ENCODE results near the gene SF3A2.

Gene SF3A2

GRCh38 chr19:2226840-2227360 lies 9.7 kb upstream of the SF3A2 start:
- no peak for DNase-seq (ENCODE audit: low read depth, low spot score)

DNA sequence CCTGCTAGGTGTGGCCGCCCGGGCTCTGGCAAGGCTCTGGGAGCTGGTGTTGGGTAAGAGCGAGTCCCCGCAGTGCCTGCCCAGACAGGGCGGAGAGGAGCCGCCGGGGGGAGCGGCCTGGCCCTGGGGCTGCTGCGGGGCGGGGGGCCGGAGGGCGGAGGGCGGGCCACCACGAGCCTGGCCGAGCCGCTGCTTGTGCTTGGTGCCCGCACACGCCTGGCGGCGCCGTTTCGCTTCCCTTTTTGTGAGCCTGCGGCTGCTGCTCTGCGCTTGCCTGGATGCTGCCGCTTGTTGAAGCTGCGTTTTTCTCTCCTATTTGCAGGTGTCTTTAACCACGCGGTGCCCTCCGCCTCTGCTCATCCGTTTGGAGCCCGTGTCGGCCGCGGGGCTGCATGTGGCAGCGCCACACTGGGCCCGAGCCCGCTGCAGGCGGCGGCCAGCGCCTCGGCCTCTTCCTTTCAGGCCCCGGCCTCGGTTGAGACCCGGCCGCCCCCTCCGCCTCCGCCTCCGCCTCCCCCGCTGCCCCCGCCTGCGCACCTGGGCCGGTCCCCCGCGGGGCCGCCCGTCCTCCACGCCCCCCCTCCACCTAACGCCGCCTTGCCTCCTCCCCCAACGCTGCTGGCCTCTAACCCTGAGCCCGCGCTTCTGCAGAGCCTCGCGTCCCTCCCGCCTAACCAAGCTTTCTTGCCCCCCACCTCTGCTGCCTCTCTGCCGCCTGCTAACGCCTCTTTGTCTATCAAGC lies 9.0 kb upstream of the SF3A2 start:
- no peak for DNase-seq (ENCODE audit: low read depth, low spot score)

DNA sequence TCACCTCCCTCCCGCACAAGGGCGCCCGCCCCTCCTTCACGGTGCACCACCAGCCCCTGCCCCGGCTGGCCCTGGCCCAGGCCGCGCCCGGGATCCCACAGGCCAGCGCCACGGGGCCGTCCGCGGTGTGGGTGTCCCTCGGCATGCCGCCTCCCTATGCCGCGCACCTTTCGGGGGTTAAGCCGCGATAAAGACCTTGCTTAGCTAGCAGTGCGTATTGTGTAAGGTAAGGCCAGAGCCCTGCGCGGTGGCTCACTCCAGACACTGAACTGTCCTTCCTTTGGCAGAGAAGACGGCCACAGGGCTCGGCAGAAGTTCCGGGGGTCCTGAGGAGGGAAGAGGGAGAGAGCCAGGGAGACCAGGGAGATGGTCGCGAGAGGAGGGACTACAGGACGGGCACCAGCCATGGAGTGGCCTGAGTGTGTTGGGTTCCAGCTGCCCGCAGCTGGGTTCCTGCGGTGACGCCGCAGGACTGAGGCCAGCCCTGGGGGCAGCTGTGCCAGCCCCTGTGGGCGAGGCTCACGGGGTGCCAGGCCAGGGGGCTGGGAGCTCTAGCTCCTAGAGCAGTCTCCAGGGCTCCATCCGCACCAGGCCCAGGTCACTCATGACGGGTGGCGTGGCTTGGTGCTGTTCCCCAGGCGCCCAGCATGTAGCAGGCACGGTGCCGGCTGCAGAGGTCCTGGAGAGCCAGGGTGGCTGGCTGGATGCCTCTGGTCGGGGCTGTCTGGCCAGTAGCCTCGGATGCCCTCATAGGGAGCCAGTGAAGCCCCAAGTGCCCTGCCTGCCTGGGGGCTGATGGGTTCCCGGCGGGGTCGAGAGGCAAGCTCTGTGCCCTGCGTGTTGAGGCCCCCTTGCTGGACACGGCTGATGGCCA lies 8.2 kb upstream of the SF3A2 start:
- DNase-seq (ENCODE audit: low read depth, low spot score): no peak

GRCh38 chr19:2229103-2230032 lies 7.3 kb upstream of the SF3A2 start:
- no peak for DNase-seq (ENCODE audit: low read depth, low spot score)

DNA sequence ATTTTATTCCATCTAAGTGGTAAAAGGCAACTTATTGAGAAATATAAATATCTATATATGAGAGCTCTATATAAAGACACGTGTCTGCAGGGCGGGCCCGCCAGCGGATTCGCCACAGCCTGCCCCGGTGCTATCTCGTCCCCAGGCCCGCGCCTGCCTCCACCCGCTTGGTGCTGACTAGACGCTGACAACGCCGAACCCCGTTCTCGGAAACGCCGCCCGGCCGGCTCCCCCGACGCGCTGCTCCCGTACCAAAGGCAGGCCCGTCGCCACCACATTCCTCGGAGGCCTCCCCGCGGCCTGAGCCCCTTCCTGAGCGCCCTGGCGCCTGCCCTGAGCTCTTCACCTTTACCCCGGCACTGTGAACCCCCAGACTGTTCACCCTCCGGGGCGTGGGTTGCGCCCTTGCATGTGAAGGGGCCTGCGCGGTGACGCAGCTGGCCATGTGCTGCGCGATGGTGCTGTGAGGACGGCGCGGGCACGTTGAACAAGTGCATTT lies 6.5 kb upstream of the SF3A2 start:
- DNase-seq (ENCODE audit: low read depth, low spot score): no peak

DNA sequence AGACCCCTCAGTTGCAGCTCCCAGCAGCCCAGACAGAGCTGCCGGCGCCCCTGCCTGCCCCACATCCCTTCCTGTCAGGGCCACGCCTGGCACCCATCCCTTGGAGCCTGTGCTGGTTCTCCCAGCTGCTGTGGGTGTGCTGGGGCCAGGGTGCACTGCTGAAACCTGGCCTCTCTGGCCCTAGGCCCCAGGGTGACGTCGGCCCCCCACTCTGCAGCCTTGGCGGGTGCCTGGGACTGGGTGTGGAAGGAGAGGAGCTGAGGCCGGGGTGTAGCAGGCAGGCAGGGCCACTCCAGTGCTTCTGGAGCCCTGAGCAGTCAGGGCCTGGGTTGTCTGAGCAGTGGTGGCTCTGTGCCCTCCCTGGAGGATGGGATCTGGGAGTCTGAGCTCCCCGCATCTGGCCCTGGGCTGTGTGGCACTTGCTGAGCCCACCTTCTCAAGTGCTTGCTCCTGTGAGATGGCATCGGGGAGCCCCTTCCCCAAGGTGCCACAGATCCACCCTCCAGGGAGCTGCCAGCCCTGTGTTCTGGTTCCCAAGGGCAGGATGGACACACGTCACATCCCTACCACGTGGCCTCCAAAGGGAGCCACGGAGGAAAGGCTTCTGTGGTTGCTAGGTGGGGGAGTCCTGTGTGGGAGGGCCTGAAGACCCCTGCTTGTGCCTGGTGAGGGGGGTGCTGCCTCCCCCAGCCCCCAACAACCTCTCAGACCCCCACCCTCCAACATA lies 5.7 kb upstream of the SF3A2 start:
- no peak for DNase-seq (ENCODE audit: low read depth, low spot score)

DNA sequence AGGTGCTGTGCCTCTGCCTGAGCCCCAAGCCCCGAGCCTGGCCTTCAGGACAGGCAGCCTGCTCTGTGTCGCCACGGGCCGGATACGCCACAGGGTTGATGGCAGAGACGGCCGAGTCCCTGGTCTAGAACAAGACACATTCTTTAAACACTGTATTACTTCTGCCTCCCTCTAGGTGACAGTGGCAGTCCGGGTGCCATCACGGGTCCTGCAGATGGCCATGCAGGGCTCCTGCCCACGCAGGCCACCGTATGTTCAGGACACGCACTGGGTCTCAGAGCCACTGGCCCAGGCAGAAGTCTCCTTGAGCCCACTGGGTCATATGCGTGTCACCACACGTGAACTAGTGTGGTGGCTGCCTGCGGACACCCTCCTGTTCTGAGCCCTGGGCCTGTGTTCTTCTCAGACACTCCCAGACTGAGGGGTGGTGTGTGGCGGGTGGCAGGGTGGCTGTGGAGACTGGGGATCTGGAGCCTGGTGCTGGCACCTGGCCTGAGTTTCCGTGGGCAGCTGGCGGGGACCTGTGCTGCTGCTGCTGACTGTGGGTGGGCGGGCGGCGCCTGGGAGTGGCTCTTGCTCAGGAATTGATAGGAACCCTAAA lies 4.9 kb upstream of the SF3A2 start:
- DNase-seq (ENCODE audit: low read depth, low spot score): no peak

GRCh38 chr19:2232286-2233151 lies 4.1 kb upstream of the SF3A2 start:
- DNase-seq (ENCODE audit: low read depth, low spot score): no peak

DNA sequence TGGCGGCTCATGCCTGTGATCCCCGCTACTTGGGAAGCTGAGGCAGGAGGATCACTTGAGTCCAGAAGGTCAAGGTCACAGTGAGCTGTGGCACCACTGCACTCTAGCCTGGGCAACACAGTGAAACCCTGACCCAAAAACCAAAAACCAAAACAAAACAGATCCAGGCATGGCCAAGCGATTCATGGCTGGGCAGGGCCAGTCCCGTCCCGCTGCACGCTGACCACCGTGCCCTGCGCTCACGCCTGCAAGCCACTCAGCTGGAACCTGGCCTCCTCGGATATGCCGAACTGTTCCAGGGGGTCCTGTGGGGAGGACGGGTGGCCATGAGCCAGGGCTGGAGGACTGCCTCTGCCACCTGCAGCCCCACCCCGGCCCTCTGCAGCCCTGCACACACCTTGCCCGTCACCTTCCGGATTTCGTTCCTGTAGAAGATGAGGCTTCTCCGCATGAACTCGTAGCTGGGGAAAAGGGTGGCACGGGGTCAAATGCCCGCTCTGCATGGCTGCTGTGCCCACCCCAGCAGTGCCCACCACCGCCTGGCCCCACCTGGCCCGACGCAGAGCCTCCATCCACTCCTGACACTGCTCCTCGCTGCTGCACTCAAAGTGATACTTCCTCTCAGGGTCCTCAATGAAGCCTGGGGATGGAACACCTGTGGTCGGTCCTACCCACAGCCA lies 2.9 kb upstream of the SF3A2 start:
- DNase-seq (ENCODE audit: low read depth, low spot score): no peak

- no peak for DNase-seq (ENCODE audit: low read depth, low spot score)
Observed at GRCh38 chr19:2234996-2235380, 1.6 kb upstream of the SF3A2 start.

GRCh38 chr19:2235381-2236063 lies 1.1 kb upstream of the SF3A2 start:
- no peak for DNase-seq (ENCODE audit: low read depth, low spot score)

- DNase-seq (ENCODE audit: low read depth, low spot score): no peak
Observed at GRCh38 chr19:2236064-2236313, 635 bp upstream of the SF3A2 start.

DNA sequence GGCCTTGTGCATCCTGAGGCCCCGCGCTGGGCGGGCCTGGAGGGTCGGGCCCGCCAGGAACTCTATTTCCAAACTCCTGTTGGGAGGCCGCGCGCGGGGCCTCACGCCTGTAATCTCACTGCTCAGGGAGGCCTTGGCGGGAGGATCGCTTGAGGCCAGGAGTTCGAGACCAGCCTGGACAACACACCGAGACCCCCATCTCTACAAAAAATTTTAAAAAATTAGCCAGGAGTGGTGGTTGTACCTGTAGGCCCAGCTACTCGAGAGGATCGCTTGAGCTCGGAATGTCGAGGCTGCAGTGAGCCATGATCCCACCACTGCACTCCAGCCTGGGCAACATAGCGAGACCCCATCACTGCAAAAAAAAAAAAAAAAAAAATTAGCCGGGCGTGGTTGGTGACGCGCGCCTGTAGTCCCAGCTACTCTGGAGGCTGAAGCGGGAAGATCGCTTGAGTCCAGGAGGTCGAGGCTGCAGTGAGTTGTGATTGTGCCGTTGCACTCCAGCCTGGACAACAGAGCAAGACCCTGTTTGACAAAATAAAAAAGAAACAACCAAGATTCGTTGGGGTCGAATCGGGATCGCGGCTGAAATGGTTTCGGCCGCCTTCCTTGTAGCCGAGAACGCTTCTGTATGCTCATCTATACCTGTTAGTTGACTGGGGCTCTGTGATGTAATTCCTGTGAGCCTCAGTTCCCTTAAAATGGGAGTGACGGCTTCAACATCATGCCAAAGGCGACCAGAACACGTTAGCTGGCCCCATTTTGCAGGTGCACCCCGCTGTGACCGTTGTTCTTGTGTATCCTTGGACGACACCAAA lies 636 bp downstream of the SF3A2 start:
- no peak for DNase-seq (ENCODE audit: low read depth, low spot score)

DNA sequence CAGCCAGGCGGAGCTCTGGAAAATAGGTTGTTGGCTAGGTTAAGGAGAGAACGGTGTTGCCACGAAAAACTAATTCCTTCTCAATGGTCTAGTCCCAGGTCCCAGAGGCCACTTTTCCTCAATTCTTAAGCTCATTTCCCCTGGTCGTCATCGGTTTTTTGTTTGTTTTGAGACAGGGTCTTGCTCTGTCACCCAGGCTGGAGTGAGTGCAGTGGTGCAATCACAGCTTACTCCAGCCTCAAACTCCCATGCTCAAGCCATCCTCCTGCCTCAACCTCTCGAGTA lies 1.2 kb downstream of the SF3A2 start:
- no peak for DNase-seq (ENCODE audit: low read depth, low spot score)

DNA sequence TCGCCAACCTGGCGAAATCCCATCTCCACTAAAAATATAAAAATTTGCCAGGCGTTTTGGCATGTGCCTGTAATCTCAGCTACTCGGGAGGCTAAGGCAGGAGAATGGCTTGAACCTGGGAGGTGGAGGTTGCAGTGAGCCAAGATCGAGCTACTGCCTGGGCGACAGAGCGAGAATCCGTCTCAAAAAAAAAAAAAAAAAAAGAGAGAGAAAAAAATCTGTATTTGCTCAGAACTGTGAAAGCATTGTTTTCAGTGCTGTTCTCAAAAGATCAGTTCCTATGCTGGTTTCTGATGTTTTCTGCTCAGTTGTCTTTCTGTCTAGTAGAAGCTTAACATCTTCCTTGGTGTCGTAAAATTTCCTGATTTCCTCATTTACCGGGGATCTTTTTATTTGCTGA lies 2.5 kb downstream of the SF3A2 start:
- no peak for DNase-seq (ENCODE audit: low read depth, low spot score)

DNA sequence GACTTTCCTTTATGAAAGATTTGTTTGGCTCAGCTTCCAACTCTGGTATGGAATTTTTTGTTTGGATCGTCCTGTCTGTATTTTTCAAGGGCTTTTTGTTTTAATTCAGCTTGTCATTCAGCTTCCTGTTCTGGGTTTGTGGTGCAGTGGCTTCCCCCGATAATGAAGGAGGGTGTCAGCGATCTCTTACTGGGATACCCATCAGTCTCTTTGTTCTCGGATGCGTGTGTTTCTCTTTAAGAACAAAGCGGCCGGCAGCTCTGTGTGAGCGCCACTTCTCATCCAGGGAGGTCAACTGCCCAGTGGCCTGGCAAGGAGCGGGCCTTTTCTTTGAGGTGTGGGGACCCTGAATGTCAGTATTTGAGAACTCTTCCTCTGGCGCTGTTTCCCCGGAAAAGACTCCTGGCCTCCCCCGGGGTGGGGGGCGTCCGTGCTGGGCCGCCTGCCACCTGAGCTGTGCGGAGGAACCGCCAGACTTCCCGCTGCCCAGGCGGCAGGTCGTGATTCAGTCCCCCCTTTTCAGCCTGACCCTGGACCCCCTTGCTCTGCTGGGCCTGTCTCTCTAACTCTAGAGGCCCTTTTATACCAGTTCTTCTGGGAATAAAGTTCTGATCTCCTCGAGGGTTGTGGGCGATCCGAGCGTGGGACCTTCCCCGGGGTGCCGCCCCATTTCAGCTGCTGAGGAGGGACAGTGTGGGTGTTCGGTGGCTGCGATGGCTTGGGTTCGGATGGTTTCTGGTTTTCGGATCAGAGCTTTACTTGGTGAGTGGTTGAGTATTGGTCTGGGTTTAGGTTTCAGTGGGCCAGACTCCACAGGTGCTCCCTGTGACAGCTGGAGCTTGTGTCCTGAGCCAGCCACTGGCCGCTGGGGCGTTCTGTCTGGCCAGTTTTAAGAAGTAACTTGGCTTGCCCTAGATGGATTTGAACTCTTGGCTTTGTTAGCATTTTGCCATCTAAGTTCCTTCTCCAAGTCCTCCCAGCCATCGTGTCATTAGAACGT lies 3.4 kb downstream of the SF3A2 start:
- no peak for DNase-seq (ENCODE audit: low read depth, low spot score)
